Peyer's patch (tissue), 4 donors: ENCODE data around the gene PARD3B.

Source experiments
- CTCF ChIP-seq, 6 experiments: fragments of 450-650 bp in 4 of 6; fragments of 200-600 bp in 2 of 6; sonication (generic) in 1 of 6; IDR thresholded peaks; one replicate each; pipeline ENCODE4 v1.5.1; 2017 to 2019; ENCODE audit warnings: antibody characterized with exemption in 6 of 6, mild to moderate bottlenecking in 3 of 6, moderate library complexity in 1 of 6
- POLR2A ChIP-seq, 2 donors: fragments of 450-650 bp; IDR thresholded peaks; one replicate each; pipeline ENCODE4 v1.5.1; 2017; ENCODE audit warnings: antibody characterized with exemption in 2 of 2, mild to moderate bottlenecking in 2 of 2, moderate library complexity in 2 of 2

GRCh38 chr2:204539019-204539385 lies 6.3 kb upstream of the PARD3B start:
- TF ChIP-seq CTCF (IDR thresholded peaks at IDR 0.05) (no peak), POLR2A (IDR thresholded peaks at IDR 0.05) (no peak)
